ENCODE results near the gene TTLL5.

TTLL5 gene

GRCh38 chr14:75723716-75724115 is 62.7 kb downstream of the TTLL5 start:
- Histone ChIP-seq H2BK12ac (ENCODE audit: low read length in 2 of 2) (no peak overlapping the region), H2AK5ac (ENCODE audit: low read length, severe bottlenecking) (no peak overlapping the region), H3K27ac (ENCODE audit: low read length, poor library complexity, severe bottlenecking) (no peak overlapping the region), H3K4me2 (ENCODE audit: low read length, poor library complexity, severe bottlenecking) (no peak overlapping the region), H3K9ac (ENCODE audit: low read length) (peak overlapping the region; percentile 49), H3K18ac (ENCODE audit: low read depth in 1 of 2, low read length in 2 of 2) (no peak overlapping the region), H3K4ac (ENCODE audit: low read depth in 1 of 2, low read length in 2 of 2) (no peak overlapping the region), H4K91ac (ENCODE audit: low read length) (no peak overlapping the region), H2AFZ (ENCODE audit: low read depth, low read length) (no peak overlapping the region), H3K36me3 (ENCODE audit: control insufficient read depth in 1 of 2, insufficient read depth in 2 of 2, low read depth in 1 of 2, low read length in 2 of 2) (peaks cover 5 to 38% of the 10 kb centered on the region in 2 experiments), H2BK120ac (ENCODE audit: low read depth, low read length) (no peak overlapping the region), H3K27me3 (ENCODE audit: control insufficient read depth in 1 of 2, insufficient read depth in 1 of 2, low read length in 2 of 2) (no peaks in the 10 kb centered on the region), H3K4me1 (ENCODE audit: control insufficient read depth, insufficient read depth, low read depth, low read length) (no peaks in the 10 kb centered on the region), H2BK5ac (ENCODE audit: low read depth, low read length, poor library complexity, severe bottlenecking) (no peak overlapping the region), H3K79me1 (replicated peaks; ENCODE audit: low read length, poor library complexity, severe bottlenecking) (peaks cover 3% of the 10 kb centered on the region), H4K8ac (ENCODE audit: low read length) (no peak overlapping the region), H3K23ac (ENCODE audit: low read length in 2 of 2) (no peak overlapping the region), H3K9me3 (ENCODE audit: control insufficient read depth, low read length) (peaks cover 6% of the 10 kb centered on the region), H3K14ac (ENCODE audit: low read length in 2 of 2) (no peak overlapping the region), H2BK15ac (ENCODE audit: low read depth, poor library complexity, severe bottlenecking) (no peak overlapping the region), H3K4me3 (ENCODE audit: insufficient read depth in 1 of 2, low read depth in 1 of 2, low read length in 2 of 2) (no peak overlapping the region)
- DNase-seq, result peak; percentile 20
- no CpG with 5 or more reads among the region's 1 CpG for WGBS

GRCh38 chr14:75724414-75725204 is 63.6 kb downstream of the TTLL5 start:
- Histone ChIP-seq H3K27ac (ENCODE audit: low read length, poor library complexity, severe bottlenecking) (no peak overlapping the region), H3K9ac (ENCODE audit: low read length) (no peak overlapping the region), H2BK5ac (ENCODE audit: low read depth, low read length, poor library complexity, severe bottlenecking) (no peak overlapping the region), H3K27me3 (ENCODE audit: control insufficient read depth in 1 of 2, insufficient read depth in 1 of 2, low read length in 2 of 2) (no peaks in the 10 kb centered on the region), H3K36me3 (ENCODE audit: control insufficient read depth in 1 of 2, insufficient read depth in 2 of 2, low read depth in 1 of 2, low read length in 2 of 2) (peaks cover 5 to 31% of the 10 kb centered on the region in 2 experiments), H2AFZ (ENCODE audit: low read depth, low read length) (no peak overlapping the region), H3K79me1 (replicated peaks; ENCODE audit: low read length, poor library complexity, severe bottlenecking) (peaks cover 3% of the 10 kb centered on the region), H3K9me3 (ENCODE audit: control insufficient read depth, low read length) (peaks cover 6% of the 10 kb centered on the region), H4K91ac (ENCODE audit: low read length) (no peak overlapping the region), H3K18ac (ENCODE audit: low read depth in 1 of 2, low read length in 2 of 2) (no peak overlapping the region), H4K8ac (ENCODE audit: low read length) (no peak overlapping the region), H3K4me1 (ENCODE audit: control insufficient read depth, insufficient read depth, low read depth, low read length) (no peaks in the 10 kb centered on the region), H3K4me2 (ENCODE audit: low read length, poor library complexity, severe bottlenecking) (no peak overlapping the region), H3K23ac (ENCODE audit: low read length in 2 of 2) (no peak overlapping the region), H2BK120ac (ENCODE audit: low read depth, low read length) (no peak overlapping the region), H2AK5ac (ENCODE audit: low read length, severe bottlenecking) (peak overlapping the region; percentile 46), H3K14ac (ENCODE audit: low read length in 2 of 2) (no peak overlapping the region), H3K4me3 (ENCODE audit: insufficient read depth in 1 of 2, low read depth in 1 of 2, low read length in 2 of 2) (no peak overlapping the region), H3K4ac (ENCODE audit: low read depth in 1 of 2, low read length in 2 of 2) (no peak overlapping the region), H2BK15ac (ENCODE audit: low read depth, poor library complexity, severe bottlenecking) (no peak overlapping the region), H2BK12ac (ENCODE audit: low read length in 2 of 2) (no peak overlapping the region)
- WGBS, result 98% methylated on average over 5 of the region's 6 CpGs
- DNase-seq, result no peak

GRCh38 chr14:75725481-75725880 is 64.4 kb downstream of the TTLL5 start:
- no peaks in the 10 kb centered on the region for H3K4me1 ChIP-seq (ENCODE audit: control insufficient read depth, insufficient read depth, low read depth, low read length)
- peaks cover 3% of the 10 kb centered on the region for H3K79me1 ChIP-seq (replicated peaks; ENCODE audit: low read length, poor library complexity, severe bottlenecking)
- H3K4me2 ChIP-seq (ENCODE audit: low read length, poor library complexity, severe bottlenecking), result no peak overlapping the region
- no peak overlapping the region for H4K8ac ChIP-seq (ENCODE audit: low read length)
- no peak overlapping the region for H3K23ac ChIP-seq (ENCODE audit: low read length in 2 of 2)
- no peaks in the 10 kb centered on the region for H3K27me3 ChIP-seq (ENCODE audit: control insufficient read depth in 1 of 2, insufficient read depth in 1 of 2, low read length in 2 of 2)
- no peak overlapping the region for H2BK5ac ChIP-seq (ENCODE audit: low read depth, low read length, poor library complexity, severe bottlenecking)
- H4K91ac ChIP-seq (ENCODE audit: low read length), result no peak overlapping the region
- no peak overlapping the region for H3K18ac ChIP-seq (ENCODE audit: low read depth in 1 of 2, low read length in 2 of 2)
- no peak for DNase-seq
- H2BK12ac ChIP-seq (ENCODE audit: low read length in 2 of 2), result no peak overlapping the region
- H3K4ac ChIP-seq (ENCODE audit: low read depth in 1 of 2, low read length in 2 of 2), result no peak overlapping the region
- H3K9me3 ChIP-seq (ENCODE audit: control insufficient read depth, low read length), result peaks cover 6% of the 10 kb centered on the region
- H2BK15ac ChIP-seq (ENCODE audit: low read depth, poor library complexity, severe bottlenecking), result no peak overlapping the region
- H2AK5ac ChIP-seq (ENCODE audit: low read length, severe bottlenecking), result no peak overlapping the region
- H2AFZ ChIP-seq (ENCODE audit: low read depth, low read length), result no peak overlapping the region
- no peak overlapping the region for H3K27ac ChIP-seq (ENCODE audit: low read length, poor library complexity, severe bottlenecking)
- peaks cover 5 to 24% of the 10 kb centered on the region in 2 experiments for H3K36me3 ChIP-seq (ENCODE audit: control insufficient read depth in 1 of 2, insufficient read depth in 2 of 2, low read depth in 1 of 2, low read length in 2 of 2)
- no peak overlapping the region for H3K4me3 ChIP-seq (ENCODE audit: insufficient read depth in 1 of 2, low read depth in 1 of 2, low read length in 2 of 2)
- WGBS, result 92% methylated on average over 3 of the region's 3 CpGs
- H3K9ac ChIP-seq (ENCODE audit: low read length), result peak overlapping the region; percentile 55
- no peak overlapping the region for H2BK120ac ChIP-seq (ENCODE audit: low read depth, low read length)
- H3K14ac ChIP-seq (ENCODE audit: low read length in 2 of 2), result no peak overlapping the region

- Histone ChIP-seq H3K27ac (ENCODE audit: low read length, poor library complexity, severe bottlenecking) (no peak overlapping the region), H3K79me1 (replicated peaks; ENCODE audit: low read length, poor library complexity, severe bottlenecking) (peaks cover 3% of the 10 kb centered on the region), H2AK5ac (ENCODE audit: low read length, severe bottlenecking) (no peak overlapping the region), H2BK12ac (ENCODE audit: low read length in 2 of 2) (no peak overlapping the region), H3K27me3 (ENCODE audit: control insufficient read depth in 1 of 2, insufficient read depth in 1 of 2, low read length in 2 of 2) (no peaks in the 10 kb centered on the region), H3K14ac (ENCODE audit: low read length in 2 of 2) (no peak overlapping the region), H4K91ac (ENCODE audit: low read length) (no peak overlapping the region), H3K4me1 (ENCODE audit: control insufficient read depth, insufficient read depth, low read depth, low read length) (no peaks in the 10 kb centered on the region), H3K9me3 (ENCODE audit: control insufficient read depth, low read length) (peaks cover 6% of the 10 kb centered on the region), H3K9ac (ENCODE audit: low read length) (no peak overlapping the region), H3K23ac (ENCODE audit: low read length in 2 of 2) (no peak overlapping the region), H3K4me3 (ENCODE audit: insufficient read depth in 1 of 2, low read depth in 1 of 2, low read length in 2 of 2) (no peak overlapping the region), H3K36me3 (ENCODE audit: control insufficient read depth in 1 of 2, insufficient read depth in 2 of 2, low read depth in 1 of 2, low read length in 2 of 2) (peaks cover 5 to 24% of the 10 kb centered on the region in 2 experiments), H3K4me2 (ENCODE audit: low read length, poor library complexity, severe bottlenecking) (no peak overlapping the region), H3K4ac (ENCODE audit: low read depth in 1 of 2, low read length in 2 of 2) (no peak overlapping the region), H2BK120ac (ENCODE audit: low read depth, low read length) (no peak overlapping the region), H3K18ac (ENCODE audit: low read depth in 1 of 2, low read length in 2 of 2) (no peak overlapping the region), H2BK5ac (ENCODE audit: low read depth, low read length, poor library complexity, severe bottlenecking) (no peak overlapping the region), H4K8ac (ENCODE audit: low read length) (no peak overlapping the region), H2AFZ (ENCODE audit: low read depth, low read length) (no peak overlapping the region), H2BK15ac (ENCODE audit: low read depth, poor library complexity, severe bottlenecking) (no peak overlapping the region)
- DNase-seq, result no peak
- WGBS, result 100% methylated on average over 1 of the region's 1 CpG
These were observed 65.3 kb downstream of the TTLL5 start for GRCh38 chr14:75726321-75726720.
